OCI-LY3 (cell line): Measurements from ENCODE around the gene TMEM119.

Source experiments
- H2AFZ ChIP-seq: fragments of 200-600, 300-600 bp; shearing (Covaris generic); 2 replicates; pipeline ENCODE4 v1.6.0; 2014; ENCODE audit warnings: antibody characterized with exemption, low read depth, low read length
- H3K27ac ChIP-seq: fragments of 200-600, 300-600 bp; sonication (generic); 2 replicates; pipeline ENCODE4 v1.5.1; 2014; ENCODE audit warnings: mild to moderate bottlenecking, low read length, moderate library complexity, mixed read lengths
- H3K27me3 ChIP-seq: fragments of 200-600, 300-600 bp; sonication (generic); 2 replicates; pipeline ENCODE4 v1.6.1; 2014; ENCODE audit warnings: low read depth, low read length, mixed read lengths
- H3K36me3 ChIP-seq: fragments of 200-600, 300-600 bp; sonication (generic); replicated peaks from 2 replicates; pipeline ENCODE3; 2014; ENCODE audit warnings: low read depth, low read length, mixed read lengths
- H3K4me1 ChIP-seq: fragments of 300-600, 200-600 bp; sonication (generic); 2 replicates; pipeline ENCODE4 v1.6.1; 2014; ENCODE audit warnings: low read length, mixed read lengths
- H3K4me2 ChIP-seq: fragments of 200-600, 300-600 bp; sonication (generic); 2 replicates; pipeline ENCODE4 v1.6.1; 2014; ENCODE audit warnings: low read length, mixed read lengths
- H3K4me3 ChIP-seq: fragments of 300-600, 200-600 bp; sonication (generic); 2 replicates; pipeline ENCODE4 v1.5.1; 2014; ENCODE audit warnings: antibody characterized with exemption, mild to moderate bottlenecking, low read length, moderate library complexity
- H3K79me2 ChIP-seq: fragments of 300-600, 200-600 bp; shearing (Covaris generic); 2 replicates; pipeline ENCODE4 v1.6.1; 2014; ENCODE audit warnings: mild to moderate bottlenecking, low read length, mixed read lengths
- H3K9ac ChIP-seq: fragments of 300-600, 200-600 bp; shearing (Covaris generic); 2 replicates; pipeline ENCODE4 v1.6.0; 2014; ENCODE audit warnings: mild to moderate bottlenecking, low read length, moderate library complexity
- H3K9me3 ChIP-seq: fragments of 200-600, 300-600 bp; shearing (Covaris generic); 2 replicates; pipeline ENCODE4 v1.6.1; 2014; ENCODE audit warnings: low read length, mixed read lengths; ENCODE audit not compliant: insufficient read depth
- H4K20me1 ChIP-seq: fragments of 200-600, 300-600 bp; sonication (generic); 2 replicates; pipeline ENCODE4 v1.6.1; 2016; ENCODE audit warnings: low read length, mixed read lengths; ENCODE audit not compliant: insufficient read depth
- CTCF ChIP-seq: fragments of 200-600, 300-600 bp; sonication (generic); IDR thresholded peaks from 2 replicates; pipeline ENCODE4 v1.5.1; 2014; ENCODE audit warnings: antibody characterized with exemption, low read length, low read depth
- EZH2phosphoT487 ChIP-seq: fragments of 200-600 bp; shearing (Covaris generic); IDR thresholded peaks from 2 replicates; pipeline ENCODE4 v1.6.1; 2018; ENCODE audit warnings: antibody characterized with exemption, mixed run types, low read depth

TMEM119 gene

DNA sequence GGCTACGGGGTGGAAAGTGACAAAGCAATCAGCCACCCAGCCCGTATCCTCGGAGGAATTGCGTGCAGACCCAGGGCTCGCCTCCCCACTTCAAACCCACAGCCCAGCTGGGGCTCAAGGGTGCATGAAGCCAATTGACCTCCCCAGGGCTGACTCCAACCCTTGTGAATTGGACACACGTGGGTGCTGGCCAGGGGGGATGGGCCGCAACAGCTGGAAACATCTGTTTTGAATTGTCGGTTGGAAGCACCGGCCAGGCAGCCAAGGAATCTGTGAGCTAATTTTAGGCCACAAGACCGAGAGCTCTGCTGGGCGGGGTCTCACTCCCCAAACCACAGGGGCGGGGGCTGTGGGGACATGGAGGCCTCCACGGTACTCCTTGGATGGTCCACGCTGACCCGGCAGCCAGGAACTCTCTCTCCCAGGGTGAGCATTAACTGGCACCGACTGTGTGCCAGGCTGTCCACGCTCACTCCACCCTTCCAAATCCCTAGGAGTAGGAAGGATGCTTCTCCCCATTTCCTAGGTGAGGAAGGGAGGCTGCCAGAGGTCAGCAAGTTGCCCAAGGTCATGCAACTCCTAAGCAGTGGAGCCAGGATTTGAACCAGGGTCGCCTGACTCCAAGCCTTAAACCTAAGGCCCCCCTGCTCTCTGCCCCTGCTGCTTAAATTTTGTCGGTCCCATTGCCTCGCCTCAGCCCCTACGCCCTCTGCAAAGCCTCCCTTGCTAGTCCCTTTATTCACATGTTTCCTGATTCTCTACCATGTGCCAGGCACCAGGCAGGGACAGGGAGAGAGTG is 11.9 kb upstream of the TMEM119 start:
- Histone ChIP-seq H4K20me1 (no peaks in the 10 kb centered on the region), H3K4me1 (peaks cover 21% of the 10 kb centered on the region), H3K79me2 (no peaks in the 10 kb centered on the region), H3K36me3 (no peaks in the 10 kb centered on the region), H3K4me2 (no peak overlapping the region), H3K9ac (no peak overlapping the region), H3K27me3 (peaks cover 5% of the 10 kb centered on the region), H3K27ac (no peak overlapping the region), H3K9me3 (no peaks in the 10 kb centered on the region), H2AFZ (no peak overlapping the region), H3K4me3 (no peak overlapping the region)
- no peak for TF ChIP-seq EZH2phosphoT487
- no peak for TF ChIP-seq CTCF

- H3K4me3 ChIP-seq = no peak overlapping the region
- no peak overlapping the region for H3K9ac ChIP-seq
- H3K36me3 ChIP-seq = no peaks in the 10 kb centered on the region
- no peaks in the 10 kb centered on the region for H4K20me1 ChIP-seq
- no peak overlapping the region for H3K27ac ChIP-seq
- H3K27me3 ChIP-seq = peaks cover 12% of the 10 kb centered on the region
- no peaks in the 10 kb centered on the region for H3K79me2 ChIP-seq
- no peak overlapping the region for H2AFZ ChIP-seq
- no peaks in the 10 kb centered on the region for H3K9me3 ChIP-seq
- no peak for TF ChIP-seq CTCF
- TF ChIP-seq EZH2phosphoT487 = no peak
- no peak overlapping the region for H3K4me2 ChIP-seq
- peaks cover 13% of the 10 kb centered on the region for H3K4me1 ChIP-seq
Observed at GRCh38 chr12:108608616-108609015, 10.7 kb upstream of the TMEM119 start.

DNA sequence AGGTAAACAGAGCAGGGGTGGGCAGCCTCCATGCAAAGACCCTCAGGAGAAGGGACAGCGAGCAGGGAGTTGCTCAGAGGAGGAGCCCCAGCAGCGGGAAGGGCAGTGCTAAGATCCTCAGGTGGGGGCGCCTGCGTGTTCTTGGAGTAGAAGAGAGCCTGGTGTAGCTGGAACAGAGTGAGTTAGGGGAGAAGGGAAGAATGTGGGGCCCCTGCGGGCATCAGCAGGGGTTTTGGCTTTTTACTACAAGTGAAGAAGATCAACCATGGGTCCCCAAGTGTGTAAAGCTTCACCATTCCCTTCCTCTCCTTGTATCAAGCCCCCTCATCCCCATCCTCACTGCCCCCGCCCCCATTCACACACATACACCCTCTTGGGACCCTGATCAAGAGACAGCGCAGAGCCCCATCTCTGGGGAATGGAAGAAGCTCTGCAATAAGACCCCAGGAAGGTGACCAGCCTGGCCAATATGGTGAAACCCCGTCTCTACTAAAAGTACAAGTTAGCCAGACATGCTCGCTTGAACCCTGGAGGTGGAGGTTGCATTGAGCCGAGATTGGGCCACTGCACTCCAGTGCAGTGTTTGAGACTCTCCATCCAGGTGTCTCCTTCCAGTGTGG is 10.2 kb upstream of the TMEM119 start:
- TF ChIP-seq EZH2phosphoT487 = no peak
- TF ChIP-seq CTCF = no peak
- H3K4me1 ChIP-seq = peaks cover 7% of the 10 kb centered on the region
- no peak overlapping the region for H3K9ac ChIP-seq
- H3K36me3 ChIP-seq = no peaks in the 10 kb centered on the region
- H3K4me2 ChIP-seq = no peak overlapping the region
- peaks cover 12% of the 10 kb centered on the region for H3K27me3 ChIP-seq
- H3K9me3 ChIP-seq = no peaks in the 10 kb centered on the region
- H3K27ac ChIP-seq = no peak overlapping the region
- H2AFZ ChIP-seq = no peak overlapping the region
- H3K4me3 ChIP-seq = no peak overlapping the region
- H3K79me2 ChIP-seq = no peaks in the 10 kb centered on the region
- H4K20me1 ChIP-seq = no peaks in the 10 kb centered on the region

GRCh38 chr12:108606492-108606891 is 8.6 kb upstream of the TMEM119 start:
- H3K27ac ChIP-seq = no peak overlapping the region
- TF ChIP-seq CTCF = no peak

More at GRCh38 chr12:108606492-108606891, 8.6 kb upstream of the TMEM119 start:
- Histone ChIP-seq H2AFZ (no peak overlapping the region), H3K79me2 (no peaks in the 10 kb centered on the region), H3K27me3 (peaks cover 12% of the 10 kb centered on the region), H4K20me1 (no peaks in the 10 kb centered on the region), H3K9ac (no peak overlapping the region), H3K4me3 (no peak overlapping the region), H3K9me3 (no peaks in the 10 kb centered on the region), H3K4me1 (no peaks in the 10 kb centered on the region), H3K4me2 (no peak overlapping the region), H3K36me3 (no peaks in the 10 kb centered on the region)
